IPS-15b (cell line): ENCODE results near the gene HLA-DOB.
"Not testable (repeated sequence)": the region's sequence is repeated elsewhere in the genome, so short reads cannot be mapped to it uniquely, and the experiment has no call there.

ENCODE experiments used
- H3K27me3 ChIP-seq: one replicate; pipeline ENCODE4 v1.6.1; 2013; ENCODE audit warnings: low read length; ENCODE audit not compliant: control insufficient read depth, insufficient read depth
- H3K36me3 ChIP-seq: one replicate; pipeline ENCODE4 v1.6.1; 2013; ENCODE audit warnings: low read length; ENCODE audit not compliant: control insufficient read depth, insufficient read depth
- H3K4me1 ChIP-seq: one replicate; pipeline ENCODE4 v1.6.1; 2013; ENCODE audit warnings: mild to moderate bottlenecking, low read length; ENCODE audit not compliant: control insufficient read depth, insufficient read depth
- H3K4me3 ChIP-seq: one replicate; pipeline ENCODE4 v1.5.1; 2013; ENCODE audit warnings: low read depth, low read length
- H3K9ac ChIP-seq: one replicate; pipeline ENCODE4 v1.6.1; 2013; ENCODE audit warnings: low read depth, mild to moderate bottlenecking, low read length
- H3K9me3 ChIP-seq: one replicate; pipeline ENCODE4 v1.6.1; 2013; ENCODE audit warnings: mild to moderate bottlenecking, low read length; ENCODE audit not compliant: control insufficient read depth, insufficient read depth

The HLA-DOB gene

GRCh38 chr6:32799168-32799567, 17.6 kb downstream of the HLA-DOB start:
- H3K36me3 ChIP-seq = no peaks in the 10 kb centered on the region
- no peak overlapping the region for H3K9ac ChIP-seq
- H3K9me3 ChIP-seq = no peaks in the 10 kb centered on the region
- H3K27me3 ChIP-seq = peaks cover 3% of the 10 kb centered on the region
- H3K4me1 ChIP-seq = peaks cover 5% of the 10 kb centered on the region
- no peak overlapping the region for H3K4me3 ChIP-seq

GRCh38 chr6:32796848-32797776, 19.7 kb downstream of the HLA-DOB start:
- Histone ChIP-seq H3K9me3 (no peaks in the 10 kb centered on the region), H3K4me1 (peaks cover 5% of the 10 kb centered on the region), H3K27me3 (peaks cover 3% of the 10 kb centered on the region), H3K4me3 (peak overlapping the region; percentile 60), H3K36me3 (no peaks in the 10 kb centered on the region), H3K9ac (peak overlapping the region; percentile 26)

GRCh38 chr6:32794510-32794909, 22.3 kb downstream of the HLA-DOB start:
- H3K4me1 ChIP-seq = peaks cover 5% of the 10 kb centered on the region
- H3K9me3 ChIP-seq = no peaks in the 10 kb centered on the region
- no peak overlapping the region for H3K4me3 ChIP-seq
- H3K9ac ChIP-seq = no peak overlapping the region
- H3K36me3 ChIP-seq = no peaks in the 10 kb centered on the region
- peaks cover 3% of the 10 kb centered on the region for H3K27me3 ChIP-seq

- Histone ChIP-seq H3K9me3 (no peaks in the 10 kb centered on the region), H3K27me3 (peaks cover 3% of the 10 kb centered on the region), H3K36me3 (no peaks in the 10 kb centered on the region), H3K4me1 (peaks cover 5% of the 10 kb centered on the region), H3K4me3 (no peak overlapping the region), H3K9ac (no peak overlapping the region)
Observed at GRCh38 chr6:32792901-32793435, 23.8 kb downstream of the HLA-DOB start.

GRCh38 chr6:32790306-32790705, 26.5 kb downstream of the HLA-DOB start:
- H3K36me3 ChIP-seq = no peaks in the 10 kb centered on the region
- no peaks in the 10 kb centered on the region for H3K9me3 ChIP-seq
- H3K27me3 ChIP-seq = no peaks in the 10 kb centered on the region
- H3K4me3 ChIP-seq = no peak overlapping the region
- H3K9ac ChIP-seq = no peak overlapping the region
- H3K4me1 ChIP-seq = no peaks in the 10 kb centered on the region

- Histone ChIP-seq H3K9ac (no peak overlapping the region), H3K36me3 (no peaks in the 10 kb centered on the region), H3K9me3 (no peaks in the 10 kb centered on the region), H3K4me3 (no peak overlapping the region), H3K27me3 (no peaks in the 10 kb centered on the region), H3K4me1 (no peaks in the 10 kb centered on the region)
Observed at GRCh38 chr6:32785781-32786533, 30.8 kb downstream of the HLA-DOB start.

GRCh38 chr6:32782923-32783322, 33.9 kb downstream of the HLA-DOB start:
- not testable (repeated sequence) for H3K4me3 ChIP-seq, H3K36me3 ChIP-seq

GRCh38 chr6:32779036-32779435, 37.8 kb downstream of the HLA-DOB start:
- no peaks in the 10 kb centered on the region for H3K9me3 ChIP-seq
- no peaks in the 10 kb centered on the region for H3K4me1 ChIP-seq
- no peaks in the 10 kb centered on the region for H3K27me3 ChIP-seq
- H3K36me3 ChIP-seq = no peaks in the 10 kb centered on the region
- H3K4me3 ChIP-seq = no peak overlapping the region
- no peak overlapping the region for H3K9ac ChIP-seq

More at GRCh38 chr6:32782923-32783322, 33.9 kb downstream of the HLA-DOB start:
- H3K9me3 ChIP-seq, H3K4me1 ChIP-seq, H3K27me3 ChIP-seq, H3K9ac ChIP-seq: not testable (repeated sequence)

GRCh38 chr6:32775071-32775470, 41.7 kb downstream of the HLA-DOB start:
- Histone ChIP-seq H3K27me3 (no peaks in the 10 kb centered on the region), H3K9me3 (no peaks in the 10 kb centered on the region), H3K4me3 (no peak overlapping the region), H3K9ac (no peak overlapping the region), H3K4me1 (no peaks in the 10 kb centered on the region), H3K36me3 (no peaks in the 10 kb centered on the region)

GRCh38 chr6:32774426-32774825, 42.4 kb downstream of the HLA-DOB start:
- Histone ChIP-seq H3K27me3 (no peaks in the 10 kb centered on the region), H3K4me1 (no peaks in the 10 kb centered on the region), H3K9ac (no peak overlapping the region), H3K4me3 (no peak overlapping the region), H3K9me3 (no peaks in the 10 kb centered on the region), H3K36me3 (no peaks in the 10 kb centered on the region)

GRCh38 chr6:32772656-32773055, 44.1 kb downstream of the HLA-DOB start:
- Histone ChIP-seq H3K27me3 (no peaks in the 10 kb centered on the region), H3K9ac (no peak overlapping the region), H3K9me3 (no peaks in the 10 kb centered on the region), H3K4me3 (no peak overlapping the region), H3K36me3 (no peaks in the 10 kb centered on the region), H3K4me1 (no peaks in the 10 kb centered on the region)
